Hepatocyte (in vitro differentiated cells): ENCODE data around the gene SLC25A3.

ENCODE experiments used
- EZH2 ChIP-seq: fragments of 200-600 bp; sonication (generic); IDR thresholded peaks from 2 replicates; pipeline ENCODE4 v1.6.1; 2016; ENCODE audit warnings: antibody characterized with exemption, mild to moderate bottlenecking, borderline replicate concordance
- TF ChIP-seq, protein P1 (sequence below): fragments of 200-600 bp; sonication (generic); IDR thresholded peaks from 2 replicates; pipeline ENCODE4 v1.5.1; 2016; ENCODE audit warnings: antibody characterized with exemption, mild to moderate bottlenecking; ENCODE audit not compliant: poor library complexity

DNA sequence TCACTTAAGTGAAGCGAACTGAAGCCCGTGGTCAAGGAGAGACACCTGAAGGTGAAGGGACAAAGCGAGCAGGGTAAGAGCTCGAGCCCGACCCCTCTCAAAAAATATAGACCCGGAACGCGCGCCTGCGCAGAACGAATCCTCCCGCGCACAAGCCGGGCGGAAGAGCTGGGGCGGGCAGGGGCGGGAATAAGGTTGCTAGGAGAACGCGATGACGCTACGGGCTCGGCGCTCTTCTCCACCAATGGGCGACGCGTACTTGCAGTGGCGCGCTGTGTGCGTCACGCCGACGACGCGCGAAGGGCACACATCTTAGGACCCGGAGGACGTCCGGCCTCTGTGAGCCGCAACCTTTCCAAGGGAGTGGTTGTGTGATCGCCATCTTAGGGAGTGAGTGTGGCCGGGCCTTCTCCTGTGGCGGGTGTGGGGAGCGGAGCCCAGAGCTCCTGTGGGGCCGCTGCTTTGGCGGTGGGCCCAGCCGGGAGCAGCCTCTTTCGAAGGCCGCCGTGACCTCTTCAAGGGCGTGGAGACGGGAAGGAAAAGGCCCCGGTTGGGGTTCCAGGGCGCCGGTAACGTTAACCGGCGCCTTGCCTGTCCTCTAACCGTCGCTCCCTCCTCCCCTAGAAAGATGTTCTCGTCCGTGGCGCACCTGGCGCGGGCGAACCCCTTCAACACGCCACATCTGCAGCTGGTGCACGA, at the start of gene SLC25A3:
- TF ChIP-seq, protein P1, sequence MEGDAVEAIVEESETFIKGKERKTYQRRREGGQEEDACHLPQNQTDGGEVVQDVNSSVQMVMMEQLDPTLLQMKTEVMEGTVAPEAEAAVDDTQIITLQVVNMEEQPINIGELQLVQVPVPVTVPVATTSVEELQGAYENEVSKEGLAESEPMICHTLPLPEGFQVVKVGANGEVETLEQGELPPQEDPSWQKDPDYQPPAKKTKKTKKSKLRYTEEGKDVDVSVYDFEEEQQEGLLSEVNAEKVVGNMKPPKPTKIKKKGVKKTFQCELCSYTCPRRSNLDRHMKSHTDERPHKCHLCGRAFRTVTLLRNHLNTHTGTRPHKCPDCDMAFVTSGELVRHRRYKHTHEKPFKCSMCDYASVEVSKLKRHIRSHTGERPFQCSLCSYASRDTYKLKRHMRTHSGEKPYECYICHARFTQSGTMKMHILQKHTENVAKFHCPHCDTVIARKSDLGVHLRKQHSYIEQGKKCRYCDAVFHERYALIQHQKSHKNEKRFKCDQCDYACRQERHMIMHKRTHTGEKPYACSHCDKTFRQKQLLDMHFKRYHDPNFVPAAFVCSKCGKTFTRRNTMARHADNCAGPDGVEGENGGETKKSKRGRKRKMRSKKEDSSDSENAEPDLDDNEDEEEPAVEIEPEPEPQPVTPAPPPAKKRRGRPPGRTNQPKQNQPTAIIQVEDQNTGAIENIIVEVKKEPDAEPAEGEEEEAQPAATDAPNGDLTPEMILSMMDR = no peak
- TF ChIP-seq EZH2 = no peak
